Pancreas (tissue), 10 donors: ENCODE measurements around the gene LTBR. TPM values are rescaled to one million over a fixed set of nuclear protein-coding genes. Genes with fewer than 3 reads are reported as not detected.

ENCODE experiments used
- ATAC-seq, 4 donors: fragments of 200-7000 bp; cut with Tn5 transposase; one replicate each; pipeline versions ENCODE4 v1.8.0 to v1.9.1; 2020; ENCODE audit warnings: mild to moderate bottlenecking in 4 of 4, moderate library complexity in 4 of 4
- DNase-seq, 6 donors: peaks; one replicate each; pipeline ENCODE4 v3.0.0-alpha.2; 2020
- FAIRE-seq: peaks from 2 replicates; lab custom pipeline; 2012; peaks lifted over from hg19 to GRCh38; lab: Jason Lieb, UNC
- H3K27ac ChIP-seq, 4 donors: fragments of 200-600 bp; sonication (generic); 1 replicate in 3 of 4; 2 replicates in 1 of 4; pipeline versions ENCODE4 v1.5.0 to v1.8.0; 2020
- H3K27me3 ChIP-seq, 4 donors: fragments of 200-600 bp; one replicate each; pipeline ENCODE4 v1.8.0; 2021
- H3K36me3 ChIP-seq, 3 donors: fragments of 200-600 bp; sonication (generic) in 1 of 3; one replicate each; pipeline versions ENCODE4 v1.5.0 to v1.8.0; 2020 to 2021
- H3K4me1 ChIP-seq, 3 donors: fragments of 200-600 bp; one replicate each; pipeline ENCODE4 v1.8.0; 2021
- H3K4me3 ChIP-seq, 4 donors: fragments of 200-600 bp; sonication (generic) in 2 of 4; one replicate each; pipeline versions ENCODE4 v1.5.0 to v1.8.0; 2020 to 2021
- H3K9me3 ChIP-seq, 4 donors: fragments of 200-600 bp; one replicate each; pipeline ENCODE4 v1.8.0; 2021
- CTCF ChIP-seq, 4 donors: fragments of 200-600 bp; sonication (generic) in 3 of 4; IDR thresholded peaks; one replicate each; pipeline versions ENCODE4 v1.5.0 to v1.8.0; 2021; ENCODE audit warnings: antibody characterized with exemption in 4 of 4
- WGBS, 2 donors: extraction: QIAGEN DNeasy Blood & Tissue Kit; methylation state at CpG; one replicate each; pipeline ENCODE4 v1.1.7; 2013; 5-methylcytosine and 5-hydroxymethylcytosine counted together
- intact Hi-C, 3 donors: fragments of 100-400 bp; cut with DNase I; formaldehyde crosslinking; loops; one replicate each; pipeline versions ENCODE4 v1.11.1 to v1.14.2; 2022
- polyA plus RNA-seq, 2 donors: library from polyadenylated mRNA; stranded (reverse); fragments of 200-250 nt; gene quantifications; one replicate each; pipeline ENCODE4 v1.2.3, GENCODE V29; 2013
- total RNA-seq, 6 donors: library from RNA; stranded (reverse); fragmentation: NEBNext Ultra II Directional in 4 of 6; extraction: Animal tissue kit (Norgen Biotek cat#: 25700) in 4 of 6; gene quantifications; one replicate each; pipeline versions ENCODE4 v1.2.1 to v1.2.4, GENCODE V29; 2021 to 2023
- donor health status: healthy with polysubstance abuse.
- donor health status: DM: no; HTN: no; CAD: no; lungs with moderate emphysema.
- donor health status: DM: no; HTN: no; CAD: no.
- donor health status: control.
- donor health status: control.
- donor health status: Bipolar disorder and iron deficiency.
- donor health status: DM: yes; HTN: yes; CAD: no.
- donor health status: DM: no; HTN: no; CAD: no.
- donor health status: DM: no; HTN: no; CAD: no.
- donor health status: DM: yes; HTN: yes; CAD: no.

LTBR gene
- total and polyA plus RNA-seq, 8 donors = 50.0 to 82.1 (median 71.6) TPM

- DNase-seq (no peak), ATAC-seq (no peak), FAIRE-seq (no peak)
- H3K4me1 ChIP-seq = peaks cover 29 to 42% (median 33%) of the 10 kb centered on the region in 3 donors
- intact Hi-C loops = no loop called here
- peak overlapping the region; percentile 67 to 90 (median 81) for H3K4me3 ChIP-seq
- no peak for TF ChIP-seq CTCF (IDR thresholded peaks at IDR 0.05)
- 7 to 15% methylated on average over 9 of the region's 9 CpGs for WGBS, 2 donors
- H3K36me3 ChIP-seq = no peaks in the 10 kb centered on the region
- H3K27ac ChIP-seq = peak overlapping the region; percentile 69 to 99 (median 88)
- H3K27me3 ChIP-seq = no peaks in the 10 kb centered on the region
- no peaks in the 10 kb centered on the region for H3K9me3 ChIP-seq
Observed at GRCh38 chr12:6340032-6340638, 43.8 kb upstream of the LTBR start.

- no peaks in the 10 kb centered on the region for H3K27me3 ChIP-seq
- peak; percentile 0 to 3 (median 1) for ATAC-seq
- 0 to 3% methylated on average over 15 of the region's 15 CpGs for WGBS, 2 donors
- no peak for DNase-seq
- peak overlapping the region; percentile 69 to 99 (median 88) for H3K27ac ChIP-seq
- H3K9me3 ChIP-seq = no peaks in the 10 kb centered on the region
- no peaks in the 10 kb centered on the region for H3K36me3 ChIP-seq
- FAIRE-seq = no peak
- peak overlapping the region; percentile 67 to 90 (median 81) for H3K4me3 ChIP-seq
- intact Hi-C loops = no loop called here
- H3K4me1 ChIP-seq = peaks cover 25 to 48% (median 30%) of the 10 kb centered on the region in 3 donors
- no peak for TF ChIP-seq CTCF (IDR thresholded peaks at IDR 0.05)
Observed at GRCh38 chr12:6340745-6341416, 43.1 kb upstream of the LTBR start.

GRCh38 chr12:6341417-6342139 is 42.4 kb upstream of the LTBR start, which contains the start of gene TNFRSF1A:
Gene TNFRSF1A (minus strand): TSS chr12:6342076. CDS start chr12:6341814, 262 bp downstream.
- Histone ChIP-seq H3K36me3 (no peaks in the 10 kb centered on the region), H3K4me3 (peak within 1 kb of the TSS; percentile 67 to 90 (median 81)), H3K9me3 (no peaks in the 10 kb centered on the region), H3K4me1 (peaks cover 23 to 54% (median 30%) of the 10 kb centered on the region in 3 donors), H3K27me3 (no peaks in the 10 kb centered on the region), H3K27ac (peak within 1 kb of the TSS; percentile 69 to 99 (median 88))
- peak; percentile 80 to 89 (median 84) for ATAC-seq
- peak in 5 of 6 donors; percentile 64 to 80 (median 70) for DNase-seq
- WGBS, 2 donors = 0% methylated on average over 21 of the region's 21 CpGs
- intact Hi-C loops = no loop called here
- no peak for FAIRE-seq
- TF ChIP-seq CTCF (IDR thresholded peaks at IDR 0.05) = no peak

GRCh38 chr12:6342140-6342889 is 41.6 kb upstream of the LTBR start:
- Histone ChIP-seq H3K9me3 (no peaks in the 10 kb centered on the region), H3K4me1 (peaks cover 17 to 54% (median 22%) of the 10 kb centered on the region in 3 donors), H3K27ac (peak overlapping the region; percentile 69 to 99 (median 88)), H3K36me3 (peaks cover 0 to 5% (median 0%) of the 10 kb centered on the region in 3 donors), H3K4me3 (peak overlapping the region; percentile 67 to 90 (median 81)), H3K27me3 (no peaks in the 10 kb centered on the region)
- no peak for FAIRE-seq
- TF ChIP-seq CTCF (IDR thresholded peaks at IDR 0.05) = no peak
- intact Hi-C loops = no loop called here
- WGBS, 2 donors = 30 to 35% methylated on average over 7 of the region's 7 CpGs
- DNase-seq = no peak
- no peak for ATAC-seq
